ENCODE results near the gene SCN3B. TPM values are rescaled to one million over a fixed set of nuclear protein-coding genes. Genes with fewer than 3 reads are reported as not detected.

The SCN3B gene
- total RNA-seq, 4 donors from 2014 or later = 0.42 to 1.9 (median 0.98) TPM

- Histone ChIP-seq H3K4me1 (peaks cover 19% of the 10 kb centered on the region), H3K4me3 (no peak overlapping the region), H3K27me3 (peaks cover 30% of the 10 kb centered on the region), H3K27ac (no peak overlapping the region), H3K9me3 (no peaks in the 10 kb centered on the region), H3K36me3 (no peaks in the 10 kb centered on the region)
- WGBS = 96% methylated on average over 2 of the region's 2 CpGs
- no peak for DNase-seq (ENCODE audit: low spot score in 2 of 2)
- TF ChIP-seq POLR2AphosphoS5 (IDR thresholded peaks at IDR 0.05) (no peak), EP300 (IDR thresholded peaks at IDR 0.05) (no peak), POLR2A (IDR thresholded peaks at IDR 0.05) (no peak), CTCF (IDR thresholded peaks at IDR 0.05) (no peak)
Measured at GRCh38 chr11:123650901-123651300, 3.5 kb downstream of the SCN3B start.

- DNase-seq (ENCODE audit: low spot score in 2 of 2) = no peak
- Histone ChIP-seq H3K27ac (no peak overlapping the region), H3K4me3 (no peak overlapping the region), H3K27me3 (peaks cover 3% of the 10 kb centered on the region), H3K9me3 (no peaks in the 10 kb centered on the region), H3K4me1 (peaks cover 4% of the 10 kb centered on the region), H3K36me3 (no peaks in the 10 kb centered on the region)
- TF ChIP-seq POLR2A (IDR thresholded peaks at IDR 0.05) (no peak), EP300 (IDR thresholded peaks at IDR 0.05) (no peak), CTCF (IDR thresholded peaks at IDR 0.05) (no peak), POLR2AphosphoS5 (IDR thresholded peaks at IDR 0.05) (no peak)
- WGBS = 83% methylated on average over 11 of the region's 12 CpGs
Measured at GRCh38 chr11:123645286-123645975, 9.0 kb downstream of the SCN3B start.

- H3K27ac ChIP-seq = no peak overlapping the region
- 85% methylated on average over 15 of the region's 15 CpGs for WGBS
- no peaks in the 10 kb centered on the region for H3K36me3 ChIP-seq
- no peaks in the 10 kb centered on the region for H3K9me3 ChIP-seq
- DNase-seq (ENCODE audit: low spot score in 2 of 2) = no peak
- no peak for TF ChIP-seq CTCF (IDR thresholded peaks at IDR 0.05)
- no peak for TF ChIP-seq EP300 (IDR thresholded peaks at IDR 0.05)
- TF ChIP-seq POLR2AphosphoS5 (IDR thresholded peaks at IDR 0.05) = no peak
- no peak for TF ChIP-seq POLR2A (IDR thresholded peaks at IDR 0.05)
- H3K27me3 ChIP-seq = peaks cover 3% of the 10 kb centered on the region
- H3K4me3 ChIP-seq = no peak overlapping the region
- peaks cover 4% of the 10 kb centered on the region for H3K4me1 ChIP-seq
Measured at GRCh38 chr11:123642435-123642834, 12.0 kb downstream of the SCN3B start.

- H3K27me3 ChIP-seq = peaks cover 3% of the 10 kb centered on the region
- H3K9me3 ChIP-seq = no peaks in the 10 kb centered on the region
- no peak for TF ChIP-seq POLR2AphosphoS5 (IDR thresholded peaks at IDR 0.05)
- H3K4me3 ChIP-seq = no peak overlapping the region
- no peak for DNase-seq (ENCODE audit: low spot score in 2 of 2)
- H3K4me1 ChIP-seq = peaks cover 4% of the 10 kb centered on the region
- no peak overlapping the region for H3K27ac ChIP-seq
- H3K36me3 ChIP-seq = no peaks in the 10 kb centered on the region
- WGBS = 75% methylated on average over 4 of the region's 4 CpGs
Measured at GRCh38 chr11:123641495-123641840, 13.0 kb downstream of the SCN3B start.

GRCh38 chr11:123640677-123641494, 13.5 kb downstream of the SCN3B start:
- WGBS = 32% methylated on average over 22 of the region's 22 CpGs

More at GRCh38 chr11:123640677-123641494, 13.5 kb downstream of the SCN3B start:
- Histone ChIP-seq H3K4me3 (no peak overlapping the region), H3K4me1 (peaks cover 4% of the 10 kb centered on the region), H3K27ac (no peak overlapping the region), H3K9me3 (no peaks in the 10 kb centered on the region), H3K27me3 (peaks cover 3% of the 10 kb centered on the region), H3K36me3 (no peaks in the 10 kb centered on the region)
- no peak for DNase-seq (ENCODE audit: low spot score in 2 of 2)
- TF ChIP-seq POLR2A (IDR thresholded peaks at IDR 0.05) (no peak), CTCF (IDR thresholded peaks at IDR 0.05) (peak in 1 of 2 donors; percentile 65), EP300 (IDR thresholded peaks at IDR 0.05) (no peak)
